ENCODE results near the gene LMNTD2. TPM values are rescaled to one million over a fixed set of nuclear protein-coding genes. Genes with fewer than 3 reads are reported as not detected.

The LMNTD2 gene
- total RNA-seq, 2 experiments from 2014 or later: 2.7 to 4.9 TPM

DNA sequence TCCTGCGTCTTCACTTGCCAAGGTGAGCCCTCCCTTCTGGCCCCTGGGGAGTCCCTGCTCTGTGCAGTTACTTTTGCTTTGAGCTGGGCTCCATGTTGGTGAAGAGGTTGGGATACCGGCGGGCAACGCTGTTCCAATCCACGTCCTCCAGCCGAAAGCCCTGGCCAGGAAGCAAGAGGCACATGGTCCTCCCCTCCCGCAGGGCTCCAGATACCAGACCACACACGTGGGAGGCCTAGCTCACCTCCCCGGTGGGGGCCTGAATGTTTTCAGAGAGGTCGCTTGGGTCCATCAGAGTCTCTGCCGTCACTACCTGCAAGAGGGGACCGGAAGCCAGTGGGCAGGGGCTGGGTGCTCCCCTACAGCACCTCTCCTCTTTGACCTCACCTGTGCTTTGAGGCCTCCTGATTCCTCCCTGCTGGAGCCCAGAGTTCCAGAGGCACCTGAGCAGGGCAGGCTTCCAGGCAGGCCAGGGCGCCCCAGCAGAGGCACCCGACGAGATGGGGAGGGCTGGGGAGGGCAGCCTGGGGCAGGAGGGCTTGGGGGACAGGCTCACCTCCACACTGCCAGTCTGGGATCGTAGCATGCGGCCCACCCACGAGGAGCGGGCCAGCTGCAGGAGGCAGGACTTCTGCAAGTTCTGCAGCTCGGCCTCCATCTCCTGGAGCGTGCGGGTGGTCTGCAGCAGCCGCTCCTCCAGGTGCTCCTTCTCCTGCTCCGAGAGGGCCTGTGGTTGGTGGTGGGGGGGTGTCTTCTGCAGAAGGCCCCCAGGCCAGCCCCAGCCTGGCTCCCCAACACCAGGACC is 3.0 kb downstream of the LMNTD2 start:
- Mint-ChIP-seq H3K4me1 (peaks cover 8% of the 10 kb centered on the region), H3K36me3 (ENCODE audit: low read depth) (no peaks in the 10 kb centered on the region), H3K27ac (no peak overlapping the region), H3K27me3 (peaks cover 2% of the 10 kb centered on the region), H3K9me3 (ENCODE audit: low read depth) (no peaks in the 10 kb centered on the region), H3K4me3 (no peak overlapping the region)
- ATAC-seq: no peak
- ChIA-PET CTCF (interaction anchor here (2.4 kb wide), 1 partner anchor 169 kb away, joined by 8 read pairs; no protein-coding TSS in a partner anchor), POLR2A (no interaction called here)
- intact Hi-C loops (cut with DNase I, micrococcal nuclease): loop anchor here in 1 of 2 experiments (5.0 kb wide), 1 partner anchor 70 kb away; the partner anchor contains the start of gene SCT
- DNase-seq: peak; percentile 18

- CTCF ChIA-PET: interaction anchor here (0.7 to 2.4 kb wide), 3 partner anchors 19 to 170 kb away, joined by 3 to 8 read pairs (median 4); no protein-coding TSS in a partner anchor
- no peak overlapping the region for H3K4me3 Mint-ChIP-seq
Measured at GRCh38 chr11:556662-557256, 3.8 kb downstream of the LMNTD2 start.

GRCh38 chr11:555780-556661 is 4.5 kb downstream of the LMNTD2 start:
- CTCF ChIA-PET: interaction anchor here (0.7 to 2.4 kb wide), 5 partner anchors 18 to 248 kb away, joined by 3 to 8 read pairs (median 4); no protein-coding TSS in a partner anchor
- DNase-seq (peak; percentile 57), ATAC-seq (no peak)
- H3K27me3 Mint-ChIP-seq: peaks cover 2% of the 10 kb centered on the region
- intact Hi-C loops (cut with DNase I, micrococcal nuclease): loop anchor here (1.0 to 5.0 kb wide), 6 partner anchors 19 to 167 kb away; partner anchors contain the start of genes LRRC56 (in 1 of the 2), PHRF1 (in 1 of the 2) and SCT (in 1 of the 2)
- no peaks in the 10 kb centered on the region for H3K36me3 Mint-ChIP-seq (ENCODE audit: low read depth)
- H3K9me3 Mint-ChIP-seq (ENCODE audit: low read depth): no peaks in the 10 kb centered on the region
- peaks cover 4% of the 10 kb centered on the region for H3K4me1 Mint-ChIP-seq
- no peak overlapping the region for H3K4me3 Mint-ChIP-seq
- no peak overlapping the region for H3K27ac Mint-ChIP-seq
- POLR2A ChIA-PET: interaction anchor here (1.0 kb wide), 1 partner anchor 20 kb away, joined by 4 read pairs; no protein-coding TSS in a partner anchor

More at GRCh38 chr11:556662-557256, 3.8 kb downstream of the LMNTD2 start:
- intact Hi-C loops (cut with DNase I, micrococcal nuclease): loop anchor here in 1 of 2 experiments (5.0 kb wide), 1 partner anchor 71 kb away; the partner anchor contains the start of gene SCT
- peaks cover 7% of the 10 kb centered on the region for H3K4me1 Mint-ChIP-seq
- H3K36me3 Mint-ChIP-seq (ENCODE audit: low read depth): no peaks in the 10 kb centered on the region
- H3K27ac Mint-ChIP-seq: no peak overlapping the region
- ATAC-seq (no peak), DNase-seq (peak; percentile 10)
- H3K27me3 Mint-ChIP-seq: peaks cover 2% of the 10 kb centered on the region
- POLR2A ChIA-PET: interaction anchor here (1.0 kb wide), 1 partner anchor 19 kb away, joined by 4 read pairs; no protein-coding TSS in a partner anchor
- H3K9me3 Mint-ChIP-seq (ENCODE audit: low read depth): no peaks in the 10 kb centered on the region

GRCh38 chr11:555227-555779 is 5.2 kb downstream of the LMNTD2 start:
- ChIA-PET CTCF (interaction anchor here (0.7 to 2.4 kb wide), 12 partner anchors 10 to 248 kb away, joined by 3 to 13 read pairs (median 4); partner anchors contain the start of gene TMEM80), POLR2A (no interaction called here)
- peaks cover 2% of the 10 kb centered on the region for H3K27me3 Mint-ChIP-seq
- no peak overlapping the region for H3K27ac Mint-ChIP-seq
- no peaks in the 10 kb centered on the region for H3K36me3 Mint-ChIP-seq (ENCODE audit: low read depth)
- no peaks in the 10 kb centered on the region for H3K9me3 Mint-ChIP-seq (ENCODE audit: low read depth)
- ATAC-seq (peak; percentile 6), DNase-seq (no peak)
- peaks cover 4% of the 10 kb centered on the region for H3K4me1 Mint-ChIP-seq
- H3K4me3 Mint-ChIP-seq: no peak overlapping the region
- intact Hi-C loops (cut with DNase I, micrococcal nuclease): loop anchor here (1.0 to 5.0 kb wide), 6 partner anchors 18 to 168 kb away; partner anchors contain the start of genes LRRC56 (in 1 of the 2), PHRF1 (in 1 of the 2) and SCT (in 1 of the 2)

GRCh38 chr11:554428-555226 is 5.9 kb downstream of the LMNTD2 start:
- no peaks in the 10 kb centered on the region for H3K9me3 Mint-ChIP-seq (ENCODE audit: low read depth)
- intact Hi-C loops (cut with DNase I, micrococcal nuclease): loop anchor here (1.0 to 5.0 kb wide), 6 partner anchors 17 to 169 kb away; partner anchors contain the start of genes LRRC56 (in 1 of the 2), PHRF1 (in 1 of the 2) and SCT (in 1 of the 2)
- H3K4me1 Mint-ChIP-seq: no peaks in the 10 kb centered on the region
- H3K36me3 Mint-ChIP-seq (ENCODE audit: low read depth): no peaks in the 10 kb centered on the region
- peaks cover 2% of the 10 kb centered on the region for H3K27me3 Mint-ChIP-seq
- no peak overlapping the region for H3K27ac Mint-ChIP-seq
- ChIA-PET POLR2A (no interaction called here), CTCF (interaction anchor here (0.8 to 1.5 kb wide), 17 partner anchors 9 to 199 kb away, joined by 3 to 13 read pairs (median 4); partner anchors contain the start of genes HRAS, PHRF1 and TMEM80)
- H3K4me3 Mint-ChIP-seq: no peak overlapping the region
- DNase-seq (peak; percentile 87), ATAC-seq (peak; percentile 85)

DNA sequence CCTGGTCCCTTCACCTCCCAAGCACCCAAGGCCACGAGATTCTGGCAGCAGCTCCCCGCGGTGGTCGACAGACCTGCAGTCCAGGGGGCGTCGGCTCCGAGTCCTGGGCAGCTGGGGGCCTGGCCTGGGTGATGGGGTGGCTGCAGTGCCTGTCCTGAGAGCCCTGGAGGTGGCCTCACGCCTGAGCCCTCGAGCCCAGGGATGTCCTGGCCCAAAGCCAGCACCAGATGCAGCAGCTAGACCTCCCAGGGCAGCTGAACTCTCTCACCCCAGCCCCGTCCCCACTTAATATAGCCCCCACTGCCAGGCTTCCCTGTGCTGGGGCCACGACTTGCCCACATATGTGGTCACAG is 6.6 kb downstream of the LMNTD2 start:
- Mint-ChIP-seq H3K27me3 (peaks cover 2% of the 10 kb centered on the region), H3K4me1 (no peaks in the 10 kb centered on the region), H3K27ac (no peak overlapping the region), H3K9me3 (ENCODE audit: low read depth) (no peaks in the 10 kb centered on the region), H3K4me3 (no peak overlapping the region), H3K36me3 (ENCODE audit: low read depth) (no peaks in the 10 kb centered on the region)
- POLR2A ChIA-PET: no interaction called here
- intact Hi-C loops (cut with DNase I, micrococcal nuclease): loop anchor here (2.0 kb wide), 2 partner anchors 85 to 169 kb away; no protein-coding TSS in a partner anchor
- no peak for DNase-seq
- CTCF ChIA-PET: interaction anchor here (0.9 to 1.3 kb wide), 9 partner anchors 9 to 173 kb away, joined by 3 to 13 read pairs (median 4); partner anchors contain the start of genes HRAS and PHRF1
- ATAC-seq: no peak

GRCh38 chr11:553083-553987 is 7.2 kb downstream of the LMNTD2 start:
- CTCF ChIA-PET: no interaction called here
- POLR2A ChIA-PET: no interaction called here
- no peak for ATAC-seq
- DNase-seq: no peak
- peaks cover 2% of the 10 kb centered on the region for H3K27me3 Mint-ChIP-seq
- no peak overlapping the region for H3K4me3 Mint-ChIP-seq
- no peaks in the 10 kb centered on the region for H3K4me1 Mint-ChIP-seq
- intact Hi-C loops (cut with DNase I, micrococcal nuclease): no loop called here
- no peak overlapping the region for H3K27ac Mint-ChIP-seq
- no peaks in the 10 kb centered on the region for H3K36me3 Mint-ChIP-seq (ENCODE audit: low read depth)
- H3K9me3 Mint-ChIP-seq (ENCODE audit: low read depth): no peaks in the 10 kb centered on the region

DNA sequence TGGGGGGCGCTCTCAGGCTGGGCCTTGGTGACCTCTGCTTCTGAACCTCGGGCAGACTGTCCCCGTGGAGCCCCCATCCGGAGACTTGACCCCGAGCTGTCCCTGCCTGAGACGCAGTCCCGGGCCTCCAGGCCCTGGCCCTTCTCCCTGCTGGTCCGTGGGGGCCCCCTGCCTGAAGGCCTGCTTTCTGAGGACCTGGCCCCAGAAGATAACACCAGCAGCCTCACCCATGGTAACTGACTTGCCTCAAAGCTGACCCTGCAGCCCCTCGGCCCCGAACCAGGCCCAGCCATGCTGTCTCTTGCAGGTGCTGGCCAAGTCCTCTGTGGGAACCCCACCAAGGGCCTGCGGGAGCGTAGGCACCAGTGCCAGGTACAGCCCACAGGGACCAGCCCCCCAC is 8.9 kb downstream of the LMNTD2 start:
- Mint-ChIP-seq H3K9me3 (ENCODE audit: low read depth) (no peaks in the 10 kb centered on the region), H3K4me1 (no peaks in the 10 kb centered on the region), H3K27ac (no peak overlapping the region), H3K27me3 (peaks cover 2% of the 10 kb centered on the region), H3K36me3 (ENCODE audit: low read depth) (no peaks in the 10 kb centered on the region), H3K4me3 (no peak overlapping the region)
- intact Hi-C loops (cut with DNase I, micrococcal nuclease): no loop called here
- ATAC-seq: no peak
- no peak for DNase-seq
- POLR2A ChIA-PET: no interaction called here
- CTCF ChIA-PET: no interaction called here

DNA sequence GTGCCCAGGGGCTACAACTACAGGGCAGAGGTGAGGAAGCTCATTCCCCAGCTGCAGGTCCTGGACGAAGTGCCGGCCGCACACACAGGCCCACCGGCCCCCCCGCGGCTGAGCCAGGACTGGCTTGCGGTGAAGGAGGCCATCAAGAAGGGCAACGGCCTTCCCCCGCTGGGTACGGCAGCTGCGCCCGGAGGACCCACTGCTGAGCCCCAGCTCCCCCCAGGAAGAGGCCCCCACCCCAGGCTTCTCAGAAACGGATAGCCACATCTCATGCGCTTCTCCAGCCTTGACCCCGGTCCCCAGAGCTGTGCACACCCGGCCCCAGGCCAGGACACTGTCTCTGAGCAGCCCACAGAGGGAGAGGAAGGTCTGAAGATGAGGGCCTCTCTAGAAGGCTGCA is 9.4 kb downstream of the LMNTD2 start:
- no peak overlapping the region for H3K27ac Mint-ChIP-seq
- ChIA-PET POLR2A (no interaction called here), CTCF (interaction anchor here (0.6 kb wide), 1 partner anchor 56 kb away, joined by 4 read pairs; no protein-coding TSS in a partner anchor)
- no peaks in the 10 kb centered on the region for H3K4me1 Mint-ChIP-seq
- no peaks in the 10 kb centered on the region for H3K27me3 Mint-ChIP-seq
- no peaks in the 10 kb centered on the region for H3K36me3 Mint-ChIP-seq (ENCODE audit: low read depth)
- no peak overlapping the region for H3K4me3 Mint-ChIP-seq
- DNase-seq (no peak), ATAC-seq (no peak)
- H3K9me3 Mint-ChIP-seq (ENCODE audit: low read depth): no peaks in the 10 kb centered on the region
- intact Hi-C loops (cut with DNase I, micrococcal nuclease): no loop called here

All from activated CD4-positive, alpha-beta T cell treated with anti-CD3 and anti-CD28 coated beads for 36 hours (primary cell).